ENCODE data around the gene FRZB.

FRZB gene

GRCh38 chr2:182833084-182833854 is 33.2 kb downstream of the FRZB start:
- no peak for DNase-seq

DNA sequence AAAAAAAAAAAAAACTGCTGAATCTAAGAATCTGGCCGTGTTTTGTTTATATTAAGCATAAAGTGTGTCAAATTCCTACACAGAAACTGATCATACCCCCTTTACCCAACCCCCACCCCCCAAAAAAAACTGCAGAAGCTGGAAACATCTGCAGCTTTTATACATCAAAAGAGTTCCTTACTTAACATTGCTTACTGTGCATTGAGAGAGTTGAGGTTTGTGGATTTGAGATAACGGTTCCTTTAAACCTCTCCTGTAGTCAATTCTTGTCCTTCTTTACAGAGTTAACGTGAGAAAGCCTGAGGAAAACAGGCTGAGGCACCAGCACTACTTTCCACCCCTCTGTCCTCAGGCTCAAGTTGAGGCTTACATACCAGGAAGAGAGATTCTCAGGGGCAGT is 34.5 kb downstream of the FRZB start:
- DNase-seq, result no peak

GRCh38 chr2:182831101-182831500 is 35.3 kb downstream of the FRZB start:
- DNase-seq, result no peak

DNA sequence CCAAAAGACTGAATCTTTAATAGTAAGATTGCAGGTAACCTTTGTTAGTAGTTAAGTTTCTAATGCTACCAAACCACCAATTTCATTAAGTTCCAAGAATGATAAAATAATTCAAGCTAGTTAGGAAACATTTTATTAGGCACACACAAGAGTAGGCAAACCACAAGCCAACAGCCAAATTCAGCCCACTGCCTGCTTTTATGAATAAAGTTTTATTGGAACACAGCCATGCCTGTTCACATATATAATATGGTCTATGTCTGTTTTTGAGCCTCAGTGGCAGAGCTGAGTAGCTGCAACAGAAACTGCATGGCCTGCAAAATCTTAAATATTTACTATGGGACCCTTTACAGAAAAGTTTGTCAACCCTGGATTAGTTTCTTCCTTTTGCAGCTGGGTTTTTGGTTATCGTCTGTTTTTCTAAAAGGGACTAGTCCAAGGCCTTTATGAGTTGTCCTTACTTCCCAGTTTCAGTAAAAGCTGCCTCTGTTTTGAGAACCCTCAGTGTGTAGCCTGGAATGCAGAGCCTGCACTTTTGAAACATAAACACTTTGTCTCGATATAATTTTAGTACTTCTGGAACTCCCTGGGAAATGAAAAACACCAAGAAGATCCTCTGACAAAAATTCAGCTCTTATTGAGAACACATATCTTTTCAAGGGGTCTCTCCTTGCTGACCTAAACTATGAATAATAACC is 39.1 kb downstream of the FRZB start:
- DNase-seq, result no peak

GRCh38 chr2:182826496-182826895 is 39.9 kb downstream of the FRZB start:
- no peak for DNase-seq

DNA sequence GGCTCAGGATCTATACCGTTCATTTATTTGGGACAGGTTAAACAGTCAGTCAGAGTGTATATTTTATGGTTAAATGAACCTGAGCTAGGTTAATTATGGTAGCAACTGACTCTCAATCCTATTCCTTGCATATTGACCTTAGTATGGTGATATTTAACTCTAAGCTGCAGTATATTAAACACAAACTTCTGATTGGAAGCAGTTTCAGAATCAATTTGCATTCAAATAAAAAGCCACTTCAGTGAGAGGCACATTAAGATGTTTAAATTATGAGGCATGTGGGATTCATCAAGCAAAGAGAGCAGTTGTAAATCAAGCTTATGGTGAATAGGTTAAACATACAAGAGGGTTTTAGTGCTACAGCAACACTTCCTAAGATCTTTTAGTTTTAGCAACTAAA is 40.4 kb downstream of the FRZB start:
- DNase-seq, result no peak

- DNase-seq, result no peak
These were observed 41.7 kb downstream of the FRZB start for GRCh38 chr2:182824767-182825158.

DNA sequence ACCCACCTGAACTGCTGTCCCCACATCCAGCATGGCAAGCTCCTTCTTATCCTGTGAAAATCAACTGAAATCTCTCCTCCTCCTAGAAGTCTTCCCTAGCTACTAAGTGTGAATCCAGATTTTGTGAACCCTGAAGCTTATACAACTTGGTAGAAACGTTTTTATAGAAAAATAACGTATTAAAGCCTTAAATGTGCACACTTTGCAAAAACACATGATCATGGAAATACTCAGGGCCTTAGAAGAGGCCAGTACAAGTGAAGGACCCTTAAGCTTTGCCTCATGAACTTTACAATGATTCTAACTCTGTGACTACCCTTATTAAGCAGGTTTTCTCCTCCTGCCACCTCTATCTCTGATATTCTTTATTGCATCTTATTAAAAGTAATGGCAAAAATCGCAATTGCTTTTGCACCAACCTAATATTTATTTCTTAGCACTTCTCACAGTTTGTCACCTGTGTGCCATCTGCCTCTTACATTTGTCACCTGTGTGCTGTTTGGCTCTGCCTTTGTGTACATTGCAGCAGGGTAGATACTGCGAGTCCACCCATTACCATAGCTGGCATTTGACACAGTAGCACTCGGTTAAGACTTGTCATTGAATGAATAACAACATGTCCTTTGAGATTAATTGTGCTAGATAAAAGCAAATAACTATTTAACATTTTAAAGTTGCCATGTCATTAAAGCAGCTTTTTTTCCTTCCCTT is 42.2 kb downstream of the FRZB start:
- no peak for DNase-seq

DNA sequence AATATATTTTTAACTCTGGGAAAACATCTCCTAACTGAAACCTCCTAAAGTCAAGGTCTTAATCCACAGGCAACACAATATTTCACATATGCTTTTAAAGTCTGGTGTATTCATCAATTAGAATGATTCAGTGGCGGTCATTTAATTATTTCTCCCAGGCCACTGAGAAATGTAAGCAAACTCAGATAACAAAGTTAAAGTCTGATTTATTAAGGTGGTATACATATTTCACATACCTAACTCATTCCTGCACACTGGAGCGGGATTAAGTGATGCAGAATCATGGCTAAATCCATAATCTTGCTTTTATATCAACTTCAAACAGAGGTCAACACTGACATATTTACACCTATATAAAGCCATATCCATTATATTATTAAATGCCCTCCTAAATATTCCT is 43.7 kb downstream of the FRZB start:
- DNase-seq, result no peak

GRCh38 chr2:182821182-182821581 is 45.3 kb downstream of the FRZB start:
- DNase-seq, result no peak

GRCh38 chr2:182819412-182819811 is 47.0 kb downstream of the FRZB start:
- no peak for DNase-seq

DNA sequence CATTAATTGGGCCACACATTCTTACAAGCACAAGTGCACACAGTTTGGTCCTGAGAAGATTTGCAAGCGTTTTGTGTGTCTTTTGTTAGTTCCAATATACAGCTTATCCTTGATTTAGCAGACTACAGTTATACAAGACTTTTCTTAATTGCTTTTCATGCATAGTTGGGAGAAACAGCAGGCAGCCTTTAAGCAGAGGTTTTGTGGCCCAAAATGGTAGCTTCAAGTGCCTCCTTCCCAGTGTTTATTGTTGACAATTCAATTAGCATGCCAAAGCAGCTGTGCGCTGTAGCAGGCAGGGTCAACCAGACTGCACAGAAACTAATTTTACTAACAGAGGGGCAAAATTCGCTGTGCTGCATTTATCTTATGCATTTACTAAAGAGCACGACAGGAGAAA is 47.5 kb downstream of the FRZB start:
- DNase-seq, result no peak

DNA sequence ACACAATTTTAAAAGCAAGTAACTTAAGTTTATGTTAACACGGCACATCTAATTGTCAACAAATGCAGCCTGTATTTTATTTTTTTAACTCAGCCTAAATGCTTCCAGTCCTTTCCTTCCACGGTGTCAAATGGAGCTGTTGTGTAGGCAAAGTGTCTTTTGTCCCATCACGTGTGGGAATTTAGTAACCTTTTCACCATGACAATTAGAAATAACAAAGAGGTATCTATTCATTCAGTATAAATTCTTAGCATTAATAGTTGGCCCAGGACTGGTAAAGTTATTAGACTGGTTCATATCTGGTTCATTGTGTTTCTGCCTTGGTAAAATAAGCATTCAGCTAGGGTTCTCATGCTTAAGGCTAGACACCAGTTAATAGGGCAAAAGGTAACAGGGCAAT is 47.9 kb downstream of the FRZB start:
- DNase-seq, result no peak

DNA sequence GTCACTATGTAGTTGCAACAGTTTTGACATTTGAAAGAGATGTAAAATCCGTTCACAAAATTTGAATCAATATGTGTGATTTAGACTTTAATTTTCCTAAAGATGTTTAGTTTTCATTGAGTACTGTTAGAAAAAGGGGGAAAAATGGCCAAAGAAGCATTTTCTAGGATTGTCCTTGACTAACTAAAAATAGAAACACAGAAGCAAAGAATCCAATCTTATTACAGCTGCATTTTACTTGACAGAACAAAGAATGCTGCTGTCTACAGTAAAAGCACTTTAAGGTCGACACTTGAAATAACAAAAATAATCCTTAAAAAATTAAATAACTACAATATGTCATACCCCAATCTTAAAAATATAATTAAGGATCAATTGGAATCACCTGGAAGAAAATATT is 48.9 kb downstream of the FRZB start:
- no peak for DNase-seq

- DNase-seq, result no peak
These were observed 49.6 kb downstream of the FRZB start for GRCh38 chr2:182816866-182817265.

DNA sequence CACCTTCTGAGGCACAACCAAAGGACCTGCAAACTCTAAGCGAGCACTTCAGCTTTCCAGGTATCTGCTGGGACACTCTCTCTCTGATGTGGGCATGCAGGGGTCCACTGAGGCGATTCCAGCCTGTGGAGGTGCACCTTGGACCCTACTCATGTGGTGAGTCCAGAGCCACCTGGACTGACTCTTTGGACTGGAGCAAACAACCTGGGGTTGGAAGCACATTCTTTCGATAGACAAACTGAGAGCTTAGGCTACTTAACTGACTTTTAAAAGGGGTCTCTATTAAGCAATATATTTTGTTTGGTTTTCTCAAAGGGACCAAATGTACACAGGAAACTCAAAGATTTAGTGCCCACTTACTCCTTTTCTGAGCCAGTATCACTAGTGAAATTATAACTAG is 51.6 kb downstream of the FRZB start:
- no peak for DNase-seq

- no peak for DNase-seq
These were observed 52.1 kb downstream of the FRZB start for GRCh38 chr2:182814380-182814779.

- DNase-seq, result no peak
These were observed 56.4 kb downstream of the FRZB start for GRCh38 chr2:182810087-182810486.

GRCh38 chr2:182807319-182807718 is 59.1 kb downstream of the FRZB start:
- no peak for DNase-seq

GRCh38 chr2:182804128-182804527 is 62.3 kb downstream of the FRZB start:
- no peak for DNase-seq

- no peak for DNase-seq
These were observed 67.7 kb downstream of the FRZB start for GRCh38 chr2:182798736-182799135.

- DNase-seq, result no peak
These were observed 74.0 kb downstream of the FRZB start for GRCh38 chr2:182792441-182792840.

DNA sequence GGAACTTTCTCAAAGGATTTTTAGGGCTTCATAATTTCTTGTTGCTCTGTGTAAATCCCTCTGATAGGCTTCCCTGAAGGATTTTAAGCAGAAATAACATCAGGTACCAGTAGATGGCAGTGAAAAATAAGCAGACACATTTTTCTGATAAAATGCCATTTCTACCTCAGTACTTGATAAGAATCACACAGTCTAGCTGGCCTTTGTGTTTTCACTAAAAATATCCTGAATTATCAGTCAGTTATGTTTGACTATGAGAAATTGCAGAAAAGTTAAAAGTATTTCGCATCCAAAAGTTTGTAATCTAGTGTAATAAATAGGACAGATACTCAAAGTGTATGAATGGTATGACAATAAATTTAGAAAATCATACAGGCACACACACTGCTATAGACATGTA is 81.7 kb downstream of the FRZB start:
- no peak for DNase-seq

GRCh38 chr2:182784058-182784706 is 82.3 kb downstream of the FRZB start:
- DNase-seq, result no peak

All from activated naive CD4-positive, alpha-beta T cell treated with Interleukin-2 at 50 U/mL for 16 hours (primary cell).